ENCODE data around the gene HEATR5A.

DNA sequence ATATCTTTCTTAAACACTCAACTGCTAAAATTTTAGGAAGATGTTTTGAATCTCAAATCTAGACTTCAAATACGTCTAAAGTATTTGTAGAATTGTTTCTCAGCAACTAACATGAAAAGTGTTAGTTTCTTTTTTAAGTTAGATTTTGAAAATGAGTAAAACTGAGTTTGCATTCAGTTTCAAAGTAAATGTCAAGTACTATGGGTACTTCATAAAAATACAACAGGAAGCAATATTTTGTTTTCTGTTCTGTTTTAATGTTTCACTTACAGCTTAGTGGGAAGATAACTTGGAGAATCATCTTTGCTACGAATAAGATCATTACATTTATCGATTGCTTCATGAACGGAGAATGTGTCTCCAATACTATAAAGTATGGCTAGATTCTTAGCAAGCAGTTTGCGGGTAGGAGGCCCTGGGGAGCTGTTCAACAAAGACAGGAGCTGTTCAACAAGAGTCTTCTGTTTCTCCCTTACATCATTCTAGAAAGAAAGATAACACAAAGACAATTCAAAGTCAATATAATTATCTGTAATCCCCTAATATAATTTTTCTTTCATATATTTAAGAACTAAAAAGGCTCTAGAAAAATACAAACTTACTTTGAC, 20.2 kb downstream of the HEATR5A start:
- TF ChIP-seq SETDB1 (IDR thresholded peaks at IDR 0.05; ENCODE audit: low read length), result no peak
- TF ChIP-seq RAD51 (IDR thresholded peaks at IDR 0.05; ENCODE audit: borderline replicate concordance, low read depth), result no peak
- no peak for TF ChIP-seq FOXP4 (CRISPR knock-in tag; IDR thresholded peaks at IDR 0.05; ENCODE audit: borderline replicate concordance)
- TF ChIP-seq CEBPB (tag; IDR thresholded peaks at IDR 0.05), result no peak
- TF ChIP-seq POLR2A (conservative IDR thresholded peaks at IDR 0.05), result no peak
- no peak for TF ChIP-seq JUN (IDR thresholded peaks at IDR 0.05; ENCODE audit: borderline replicate concordance, low read depth, low read length)
- no peak for TF ChIP-seq JUN (CRISPR knock-in tag; IDR thresholded peaks at IDR 0.05; ENCODE audit: borderline replicate concordance)
- TF ChIP-seq, protein P1, sequence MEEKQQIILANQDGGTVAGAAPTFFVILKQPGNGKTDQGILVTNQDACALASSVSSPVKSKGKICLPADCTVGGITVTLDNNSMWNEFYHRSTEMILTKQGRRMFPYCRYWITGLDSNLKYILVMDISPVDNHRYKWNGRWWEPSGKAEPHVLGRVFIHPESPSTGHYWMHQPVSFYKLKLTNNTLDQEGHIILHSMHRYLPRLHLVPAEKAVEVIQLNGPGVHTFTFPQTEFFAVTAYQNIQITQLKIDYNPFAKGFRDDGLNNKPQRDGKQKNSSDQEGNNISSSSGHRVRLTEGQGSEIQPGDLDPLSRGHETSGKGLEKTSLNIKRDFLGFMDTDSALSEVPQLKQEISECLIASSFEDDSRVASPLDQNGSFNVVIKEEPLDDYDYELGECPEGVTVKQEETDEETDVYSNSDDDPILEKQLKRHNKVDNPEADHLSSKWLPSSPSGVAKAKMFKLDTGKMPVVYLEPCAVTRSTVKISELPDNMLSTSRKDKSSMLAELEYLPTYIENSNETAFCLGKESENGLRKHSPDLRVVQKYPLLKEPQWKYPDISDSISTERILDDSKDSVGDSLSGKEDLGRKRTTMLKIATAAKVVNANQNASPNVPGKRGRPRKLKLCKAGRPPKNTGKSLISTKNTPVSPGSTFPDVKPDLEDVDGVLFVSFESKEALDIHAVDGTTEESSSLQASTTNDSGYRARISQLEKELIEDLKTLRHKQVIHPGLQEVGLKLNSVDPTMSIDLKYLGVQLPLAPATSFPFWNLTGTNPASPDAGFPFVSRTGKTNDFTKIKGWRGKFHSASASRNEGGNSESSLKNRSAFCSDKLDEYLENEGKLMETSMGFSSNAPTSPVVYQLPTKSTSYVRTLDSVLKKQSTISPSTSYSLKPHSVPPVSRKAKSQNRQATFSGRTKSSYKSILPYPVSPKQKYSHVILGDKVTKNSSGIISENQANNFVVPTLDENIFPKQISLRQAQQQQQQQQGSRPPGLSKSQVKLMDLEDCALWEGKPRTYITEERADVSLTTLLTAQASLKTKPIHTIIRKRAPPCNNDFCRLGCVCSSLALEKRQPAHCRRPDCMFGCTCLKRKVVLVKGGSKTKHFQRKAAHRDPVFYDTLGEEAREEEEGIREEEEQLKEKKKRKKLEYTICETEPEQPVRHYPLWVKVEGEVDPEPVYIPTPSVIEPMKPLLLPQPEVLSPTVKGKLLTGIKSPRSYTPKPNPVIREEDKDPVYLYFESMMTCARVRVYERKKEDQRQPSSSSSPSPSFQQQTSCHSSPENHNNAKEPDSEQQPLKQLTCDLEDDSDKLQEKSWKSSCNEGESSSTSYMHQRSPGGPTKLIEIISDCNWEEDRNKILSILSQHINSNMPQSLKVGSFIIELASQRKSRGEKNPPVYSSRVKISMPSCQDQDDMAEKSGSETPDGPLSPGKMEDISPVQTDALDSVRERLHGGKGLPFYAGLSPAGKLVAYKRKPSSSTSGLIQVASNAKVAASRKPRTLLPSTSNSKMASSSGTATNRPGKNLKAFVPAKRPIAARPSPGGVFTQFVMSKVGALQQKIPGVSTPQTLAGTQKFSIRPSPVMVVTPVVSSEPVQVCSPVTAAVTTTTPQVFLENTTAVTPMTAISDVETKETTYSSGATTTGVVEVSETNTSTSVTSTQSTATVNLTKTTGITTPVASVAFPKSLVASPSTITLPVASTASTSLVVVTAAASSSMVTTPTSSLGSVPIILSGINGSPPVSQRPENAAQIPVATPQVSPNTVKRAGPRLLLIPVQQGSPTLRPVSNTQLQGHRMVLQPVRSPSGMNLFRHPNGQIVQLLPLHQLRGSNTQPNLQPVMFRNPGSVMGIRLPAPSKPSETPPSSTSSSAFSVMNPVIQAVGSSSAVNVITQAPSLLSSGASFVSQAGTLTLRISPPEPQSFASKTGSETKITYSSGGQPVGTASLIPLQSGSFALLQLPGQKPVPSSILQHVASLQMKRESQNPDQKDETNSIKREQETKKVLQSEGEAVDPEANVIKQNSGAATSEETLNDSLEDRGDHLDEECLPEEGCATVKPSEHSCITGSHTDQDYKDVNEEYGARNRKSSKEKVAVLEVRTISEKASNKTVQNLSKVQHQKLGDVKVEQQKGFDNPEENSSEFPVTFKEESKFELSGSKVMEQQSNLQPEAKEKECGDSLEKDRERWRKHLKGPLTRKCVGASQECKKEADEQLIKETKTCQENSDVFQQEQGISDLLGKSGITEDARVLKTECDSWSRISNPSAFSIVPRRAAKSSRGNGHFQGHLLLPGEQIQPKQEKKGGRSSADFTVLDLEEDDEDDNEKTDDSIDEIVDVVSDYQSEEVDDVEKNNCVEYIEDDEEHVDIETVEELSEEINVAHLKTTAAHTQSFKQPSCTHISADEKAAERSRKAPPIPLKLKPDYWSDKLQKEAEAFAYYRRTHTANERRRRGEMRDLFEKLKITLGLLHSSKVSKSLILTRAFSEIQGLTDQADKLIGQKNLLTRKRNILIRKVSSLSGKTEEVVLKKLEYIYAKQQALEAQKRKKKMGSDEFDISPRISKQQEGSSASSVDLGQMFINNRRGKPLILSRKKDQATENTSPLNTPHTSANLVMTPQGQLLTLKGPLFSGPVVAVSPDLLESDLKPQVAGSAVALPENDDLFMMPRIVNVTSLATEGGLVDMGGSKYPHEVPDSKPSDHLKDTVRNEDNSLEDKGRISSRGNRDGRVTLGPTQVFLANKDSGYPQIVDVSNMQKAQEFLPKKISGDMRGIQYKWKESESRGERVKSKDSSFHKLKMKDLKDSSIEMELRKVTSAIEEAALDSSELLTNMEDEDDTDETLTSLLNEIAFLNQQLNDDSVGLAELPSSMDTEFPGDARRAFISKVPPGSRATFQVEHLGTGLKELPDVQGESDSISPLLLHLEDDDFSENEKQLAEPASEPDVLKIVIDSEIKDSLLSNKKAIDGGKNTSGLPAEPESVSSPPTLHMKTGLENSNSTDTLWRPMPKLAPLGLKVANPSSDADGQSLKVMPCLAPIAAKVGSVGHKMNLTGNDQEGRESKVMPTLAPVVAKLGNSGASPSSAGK (IDR thresholded peaks at IDR 0.05), result no peak
- TF ChIP-seq POLR2AphosphoS2 (IDR thresholded peaks at IDR 0.05; ENCODE audit: low read length), result no peak
- TF ChIP-seq RAD21 (CRISPR knock-in tag; conservative IDR thresholded peaks at IDR 0.05 in 1 of 2, IDR thresholded peaks at IDR 0.05 in 1 of 2), result no peak
- no peak for TF ChIP-seq CTCF (IDR thresholded peaks at IDR 0.05 in 2 of 3, conservative IDR thresholded peaks at IDR 0.05 in 1 of 3; ENCODE audit: insufficient read depth in 2 of 3, low read depth in 1 of 3, low read length in 3 of 3)
